SKM-1 (cell line): ENCODE data around the gene IGSF11.
"Not testable (repeated sequence)": the region's sequence is repeated elsewhere in the genome, so short reads cannot be mapped to it uniquely, and the experiment has no call there.

ENCODE experiments used
- DNase-seq: peaks from one replicate; lab custom pipeline; 2025; ENCODE audit not compliant: unreplicated experiment; lab: John Stamatoyannopoulos, UW

IGSF11 gene

GRCh38 chr3:119034256-119035013 lies at the start of gene IGSF11:
IGSF11 (minus strand) TSS chr3:119034846; CDS start chr3:119034582, 264 bp downstream.
- DNase-seq: peak; percentile 6

GRCh38 chr3:119080364-119080763 lies 45.7 kb upstream of the IGSF11 start:
- no peak for DNase-seq

GRCh38 chr3:119073258-119074001 lies 38.8 kb upstream of the IGSF11 start:
- no peak for DNase-seq

- DNase-seq: not testable (repeated sequence)
Observed at GRCh38 chr3:119072451-119072850, 37.8 kb upstream of the IGSF11 start.

GRCh38 chr3:119069725-119070124 lies 35.1 kb upstream of the IGSF11 start:
- peak; percentile 45 for DNase-seq

- DNase-seq: no peak
Observed at GRCh38 chr3:119063471-119063870, 28.8 kb upstream of the IGSF11 start.

- DNase-seq: no peak
Observed at GRCh38 chr3:119062892-119063291, 28.2 kb upstream of the IGSF11 start.

- DNase-seq: no peak
Observed at GRCh38 chr3:119044593-119044992, 9.9 kb upstream of the IGSF11 start.

- DNase-seq: no peak
Observed at GRCh38 chr3:119042162-119042561, 7.5 kb upstream of the IGSF11 start.

- DNase-seq: no peak
Observed at GRCh38 chr3:119035014-119035346, 334 bp upstream of the IGSF11 start.

- DNase-seq: no peak
Observed at GRCh38 chr3:119033393-119034255, 1.0 kb downstream of the IGSF11 start.

- DNase-seq: no peak
Observed at GRCh38 chr3:119025171-119025795, 9.4 kb downstream of the IGSF11 start.

- no peak for DNase-seq
Observed at GRCh38 chr3:119019767-119020518, 14.7 kb downstream of the IGSF11 start.

GRCh38 chr3:119018690-119019463 lies 15.8 kb downstream of the IGSF11 start:
- no peak for DNase-seq

GRCh38 chr3:119015942-119016341 lies 18.7 kb downstream of the IGSF11 start:
- no peak for DNase-seq

- DNase-seq: no peak
Observed at GRCh38 chr3:119013951-119014350, 20.7 kb downstream of the IGSF11 start.

- no peak for DNase-seq
Observed at GRCh38 chr3:119011528-119011927, 23.1 kb downstream of the IGSF11 start.

GRCh38 chr3:118997190-118997589 lies 37.5 kb downstream of the IGSF11 start:
- no peak for DNase-seq

- DNase-seq: no peak
Observed at GRCh38 chr3:118991775-118992174, 42.9 kb downstream of the IGSF11 start.
